GM12878 (cell line): Measurements from ENCODE around the gene BTG2. TPM values are rescaled to one million over a fixed set of nuclear protein-coding genes. Genes with fewer than 3 reads are reported as not detected.
A peak's percentile ranks its signal among the peaks of the same experiment; 100 is the strongest.

ENCODE experiments used
- ATF2 ChIP-seq: IDR thresholded peaks from 2 replicates; pipeline ENCODE4 v1.6.1; 2012; ENCODE audit warnings: low read length, inconsistent platforms
- BCL11A ChIP-seq: IDR thresholded peaks from 2 replicates; pipeline ENCODE4 v1.6.1; 2011; ENCODE audit warnings: low read depth, low read length
- CBX3 ChIP-seq: fragments of 200-600 bp; sonication (generic); IDR thresholded peaks from 2 replicates; pipeline ENCODE4 v1.6.1; 2016; ENCODE audit warnings: low read depth, borderline replicate concordance
- CREB1 ChIP-seq: IDR thresholded peaks from 2 replicates; pipeline ENCODE4 v1.6.1; 2012; ENCODE audit warnings: low read depth, mild to moderate bottlenecking, inconsistent platforms
- EGR1 ChIP-seq, 2 experiments: IDR thresholded peaks; 1 replicate in 1 of 2; 2 replicates in 1 of 2; pipeline ENCODE4 v1.6.1; 2011 to 2012; ENCODE audit warnings: low read depth in 2 of 2, low read length in 2 of 2, borderline replicate concordance in 1 of 2, mild to moderate bottlenecking in 1 of 2, moderate library complexity in 1 of 2
- JUNB ChIP-seq: IDR thresholded peaks from 2 replicates; pipeline ENCODE4 v1.6.1; 2016; ENCODE audit warnings: antibody characterized with exemption, mild to moderate bottlenecking
- LARP7 ChIP-seq: fragments of 450-650 bp; IDR thresholded peaks from 2 replicates; pipeline ENCODE4 v1.6.1; 2017; ENCODE audit warnings: mild to moderate bottlenecking
- MEF2B ChIP-seq: fragments of 450-650 bp; IDR thresholded peaks from 2 replicates; pipeline ENCODE4 v1.6.1; 2018; ENCODE audit warnings: mild to moderate bottlenecking, moderate library complexity; ENCODE audit not compliant: partially characterized antibody, poor library complexity, severe bottlenecking
- NBN ChIP-seq: fragments of 450-650 bp; IDR thresholded peaks from 2 replicates; pipeline ENCODE4 v1.6.1; 2016
- NR2C2 ChIP-seq: IDR thresholded peaks from 2 replicates; pipeline ENCODE4 v1.6.1; 2011; ENCODE audit warnings: borderline replicate concordance, low read depth; ENCODE audit not compliant: control insufficient read depth, insufficient read length
- NR2F1 ChIP-seq: fragments of 450-650 bp; conservative IDR thresholded peaks from 2 replicates; pipeline ENCODE4 v1.6.1; 2017; ENCODE audit warnings: mild to moderate bottlenecking
- POLR2A ChIP-seq: IDR thresholded peaks from 2 replicates; pipeline ENCODE4 v1.6.1; 2011; ENCODE audit warnings: low read depth, mild to moderate bottlenecking, low read length
- POU2F2 ChIP-seq: IDR thresholded peaks from 3 replicates; pipeline ENCODE4 v1.6.1; 2011; ENCODE audit warnings: low read depth, mild to moderate bottlenecking, low read length, borderline replicate concordance
- TCF3 ChIP-seq: IDR thresholded peaks from 2 replicates; pipeline ENCODE4 v1.6.1; 2012; ENCODE audit warnings: low read depth, mild to moderate bottlenecking, low read length, borderline replicate concordance; ENCODE audit not compliant: insufficient read depth
- ZBED1 ChIP-seq: IDR thresholded peaks from 2 replicates; pipeline ENCODE4 v1.6.1; 2016; ENCODE audit warnings: borderline replicate concordance
- ZNF24 ChIP-seq: fragments of 450-650 bp; IDR thresholded peaks from 2 replicates; pipeline ENCODE4 v1.6.1; 2017; ENCODE audit warnings: antibody characterized with exemption, mild to moderate bottlenecking
- polyA plus RNA-seq, 11 experiments: library from polyadenylated mRNA; depleted of rRNA in 4 of 11; unstranded in 6 of 11; stranded (reverse) in 5 of 11; fragments of >200 nt; fragmentation: Nextera tagmentation in 4 of 11; fragmentation: Illumina TruSeq in 1 of 11; extraction: Ambion mirVana in 4 of 11; extraction: Trizol in 1 of 11; gene quantifications; 1 replicate in 1 of 11; 2 replicates in 10 of 11; pipeline versions ENCODE4 v1.2.1 to v1.2.3, GENCODE V29; 2011 to 2016; ENCODE audit warnings: inconsistent platforms in 2 of 11, missing spikeins in 2 of 11, low read depth in 1 of 11
- total RNA-seq, 4 experiments: library from RNA; depleted of rRNA in 3 of 4; stranded (reverse); fragments of >200 nt in 3 of 4; fragmentation: Illumina TruSeq in 1 of 4; extraction: Trizol in 1 of 4; gene quantifications; 2 replicates each; pipeline versions ENCODE4 v1.2.1 to v1.2.3, GENCODE V29; 2013 to 2021
- TF ChIP-seq, protein P1 (sequence below): IDR thresholded peaks from 2 replicates; pipeline ENCODE4 v1.6.1; 2011; ENCODE audit warnings: mild to moderate bottlenecking, low read depth, low read length, moderate library complexity; ENCODE audit not compliant: insufficient replicate concordance
- TF ChIP-seq, protein P2 (sequence below): IDR thresholded peaks from 2 replicates; pipeline ENCODE4 v1.6.1; 2012; ENCODE audit warnings: low read depth, low read length, improper control_type of control experiment
- TF ChIP-seq, protein P3 (sequence below): IDR thresholded peaks from 2 replicates; pipeline ENCODE4 v1.6.1; 2011; ENCODE audit warnings: low read depth, low read length, improper control_type of control experiment, borderline replicate concordance
- TF ChIP-seq, protein P4 (sequence below): IDR thresholded peaks from 2 replicates; pipeline ENCODE4 v1.6.1; 2012; ENCODE audit warnings: improper control_type of control experiment, low read depth, low read length; ENCODE audit not compliant: insufficient replicate concordance

BTG2 gene
- total and polyA plus RNA-seq, 10 of the 15 experiments (the other 5 are each of a cell fraction or from before 2014, with no cell fraction given): 23.3 to 160 (median 98.1) TPM

GRCh38 chr1:203287109-203287893 lies 18.0 kb upstream of the BTG2 start (continued):
- TF ChIP-seq MEF2B (peak; percentile 99), BCL11A (peak; percentile 85), TCF3 (peak; percentile 90), JUNB (peak; percentile 56; the same call in 1 of the 2 replicates), LARP7 (peak; percentile 44; the same call in 1 of the 2 replicates), ZNF24 (no peak), CREB1 (no peak), NBN (peak; percentile 99), POLR2A (peak; percentile 66; the same call in 1 of the 2 replicates), NR2C2 (no peak), ZBED1 (peak; percentile 77; the same call in 1 of the 2 replicates), EGR1 (IDR thresholded peaks at IDR 0.05; ENCODE audit: borderline replicate concordance in 1 of 2, low read depth in 2 of 2, low read length in 2 of 2) (peak in 1 of 2 experiments; percentile 92; a peak in 2 of 3 replicates), POU2F2 (no peak; the same call in none of the 3 replicates), NR2F1 (peak; percentile 85), CBX3 (no peak), ATF2 (no peak)
- TF ChIP-seq, protein P1, sequence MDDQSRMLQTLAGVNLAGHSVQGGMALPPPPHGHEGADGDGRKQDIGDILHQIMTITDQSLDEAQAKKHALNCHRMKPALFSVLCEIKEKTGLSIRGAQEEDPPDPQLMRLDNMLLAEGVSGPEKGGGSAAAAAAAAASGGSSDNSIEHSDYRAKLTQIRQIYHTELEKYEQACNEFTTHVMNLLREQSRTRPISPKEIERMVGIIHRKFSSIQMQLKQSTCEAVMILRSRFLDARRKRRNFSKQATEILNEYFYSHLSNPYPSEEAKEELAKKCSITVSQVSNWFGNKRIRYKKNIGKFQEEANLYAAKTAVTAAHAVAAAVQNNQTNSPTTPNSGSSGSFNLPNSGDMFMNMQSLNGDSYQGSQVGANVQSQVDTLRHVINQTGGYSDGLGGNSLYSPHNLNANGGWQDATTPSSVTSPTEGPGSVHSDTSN: peak; percentile 72
- TF ChIP-seq, protein P2, sequence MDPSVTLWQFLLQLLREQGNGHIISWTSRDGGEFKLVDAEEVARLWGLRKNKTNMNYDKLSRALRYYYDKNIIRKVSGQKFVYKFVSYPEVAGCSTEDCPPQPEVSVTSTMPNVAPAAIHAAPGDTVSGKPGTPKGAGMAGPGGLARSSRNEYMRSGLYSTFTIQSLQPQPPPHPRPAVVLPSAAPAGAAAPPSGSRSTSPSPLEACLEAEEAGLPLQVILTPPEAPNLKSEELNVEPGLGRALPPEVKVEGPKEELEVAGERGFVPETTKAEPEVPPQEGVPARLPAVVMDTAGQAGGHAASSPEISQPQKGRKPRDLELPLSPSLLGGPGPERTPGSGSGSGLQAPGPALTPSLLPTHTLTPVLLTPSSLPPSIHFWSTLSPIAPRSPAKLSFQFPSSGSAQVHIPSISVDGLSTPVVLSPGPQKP: peak; percentile 60; the same call in 1 of the 2 replicates
- TF ChIP-seq, protein P3, sequence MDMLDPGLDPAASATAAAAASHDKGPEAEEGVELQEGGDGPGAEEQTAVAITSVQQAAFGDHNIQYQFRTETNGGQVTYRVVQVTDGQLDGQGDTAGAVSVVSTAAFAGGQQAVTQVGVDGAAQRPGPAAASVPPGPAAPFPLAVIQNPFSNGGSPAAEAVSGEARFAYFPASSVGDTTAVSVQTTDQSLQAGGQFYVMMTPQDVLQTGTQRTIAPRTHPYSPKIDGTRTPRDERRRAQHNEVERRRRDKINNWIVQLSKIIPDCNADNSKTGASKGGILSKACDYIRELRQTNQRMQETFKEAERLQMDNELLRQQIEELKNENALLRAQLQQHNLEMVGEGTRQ: peak; percentile 17; the same call in 1 of the 2 replicates
- TF ChIP-seq, protein P4, sequence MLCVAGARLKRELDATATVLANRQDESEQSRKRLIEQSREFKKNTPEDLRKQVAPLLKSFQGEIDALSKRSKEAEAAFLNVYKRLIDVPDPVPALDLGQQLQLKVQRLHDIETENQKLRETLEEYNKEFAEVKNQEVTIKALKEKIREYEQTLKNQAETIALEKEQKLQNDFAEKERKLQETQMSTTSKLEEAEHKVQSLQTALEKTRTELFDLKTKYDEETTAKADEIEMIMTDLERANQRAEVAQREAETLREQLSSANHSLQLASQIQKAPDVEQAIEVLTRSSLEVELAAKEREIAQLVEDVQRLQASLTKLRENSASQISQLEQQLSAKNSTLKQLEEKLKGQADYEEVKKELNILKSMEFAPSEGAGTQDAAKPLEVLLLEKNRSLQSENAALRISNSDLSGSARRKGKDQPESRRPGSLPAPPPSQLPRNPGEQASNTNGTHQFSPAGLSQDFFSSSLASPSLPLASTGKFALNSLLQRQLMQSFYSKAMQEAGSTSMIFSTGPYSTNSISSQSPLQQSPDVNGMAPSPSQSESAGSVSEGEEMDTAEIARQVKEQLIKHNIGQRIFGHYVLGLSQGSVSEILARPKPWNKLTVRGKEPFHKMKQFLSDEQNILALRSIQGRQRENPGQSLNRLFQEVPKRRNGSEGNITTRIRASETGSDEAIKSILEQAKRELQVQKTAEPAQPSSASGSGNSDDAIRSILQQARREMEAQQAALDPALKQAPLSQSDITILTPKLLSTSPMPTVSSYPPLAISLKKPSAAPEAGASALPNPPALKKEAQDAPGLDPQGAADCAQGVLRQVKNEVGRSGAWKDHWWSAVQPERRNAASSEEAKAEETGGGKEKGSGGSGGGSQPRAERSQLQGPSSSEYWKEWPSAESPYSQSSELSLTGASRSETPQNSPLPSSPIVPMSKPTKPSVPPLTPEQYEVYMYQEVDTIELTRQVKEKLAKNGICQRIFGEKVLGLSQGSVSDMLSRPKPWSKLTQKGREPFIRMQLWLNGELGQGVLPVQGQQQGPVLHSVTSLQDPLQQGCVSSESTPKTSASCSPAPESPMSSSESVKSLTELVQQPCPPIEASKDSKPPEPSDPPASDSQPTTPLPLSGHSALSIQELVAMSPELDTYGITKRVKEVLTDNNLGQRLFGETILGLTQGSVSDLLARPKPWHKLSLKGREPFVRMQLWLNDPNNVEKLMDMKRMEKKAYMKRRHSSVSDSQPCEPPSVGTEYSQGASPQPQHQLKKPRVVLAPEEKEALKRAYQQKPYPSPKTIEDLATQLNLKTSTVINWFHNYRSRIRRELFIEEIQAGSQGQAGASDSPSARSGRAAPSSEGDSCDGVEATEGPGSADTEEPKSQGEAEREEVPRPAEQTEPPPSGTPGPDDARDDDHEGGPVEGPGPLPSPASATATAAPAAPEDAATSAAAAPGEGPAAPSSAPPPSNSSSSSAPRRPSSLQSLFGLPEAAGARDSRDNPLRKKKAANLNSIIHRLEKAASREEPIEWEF: peak; percentile 89
